GM19193 (cell line): Measurements from ENCODE around the gene ABHD4.

Source experiments
- POLR2A ChIP-seq: IDR thresholded peaks from 4 replicates; pipeline ENCODE4 v1.6.1; 2011; ENCODE audit not compliant: insufficient read depth, insufficient read length; ENCODE audit errors: extremely low read depth

The ABHD4 gene

DNA sequence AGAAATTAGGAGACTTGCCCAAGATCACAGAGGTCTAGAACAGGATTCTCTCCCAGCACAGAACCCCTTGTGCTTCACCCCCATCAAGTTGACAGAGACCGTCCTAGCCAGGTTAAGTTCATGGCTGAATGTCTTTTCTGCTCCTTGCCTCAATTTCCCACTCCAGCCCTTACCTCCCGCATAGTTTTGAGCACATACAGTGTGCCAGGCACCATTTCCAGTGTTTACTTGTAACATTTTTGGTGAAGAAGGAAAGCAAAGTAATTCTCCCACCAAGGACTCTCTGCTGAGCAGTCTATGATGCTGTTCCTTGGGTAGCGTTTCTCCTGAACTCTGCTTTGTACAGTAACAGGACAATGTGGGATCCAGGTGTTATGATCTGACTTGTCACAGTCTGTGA, 1.2 kb downstream of the ABHD4 start:
- TF ChIP-seq POLR2A = no peak

DNA sequence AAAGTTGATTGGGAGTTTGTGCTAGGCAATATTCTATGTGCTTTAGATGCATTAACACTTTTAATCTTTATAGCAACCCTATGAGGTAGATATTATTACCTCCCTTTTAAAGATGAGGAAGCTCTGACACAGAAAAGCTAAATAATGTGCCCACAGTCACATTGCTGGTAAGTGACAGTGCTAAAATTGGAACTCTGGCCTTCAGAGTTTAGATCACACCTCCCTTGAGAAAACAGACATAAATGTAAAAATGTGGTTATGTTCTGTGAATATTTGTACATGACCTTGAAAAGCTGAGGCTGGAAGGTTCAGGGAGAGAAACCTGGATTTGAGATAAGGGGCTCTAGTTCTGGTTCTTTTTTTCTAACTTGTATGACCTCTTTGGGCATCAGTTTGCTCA, 1.9 kb downstream of the ABHD4 start:
- TF ChIP-seq POLR2A = no peak

DNA sequence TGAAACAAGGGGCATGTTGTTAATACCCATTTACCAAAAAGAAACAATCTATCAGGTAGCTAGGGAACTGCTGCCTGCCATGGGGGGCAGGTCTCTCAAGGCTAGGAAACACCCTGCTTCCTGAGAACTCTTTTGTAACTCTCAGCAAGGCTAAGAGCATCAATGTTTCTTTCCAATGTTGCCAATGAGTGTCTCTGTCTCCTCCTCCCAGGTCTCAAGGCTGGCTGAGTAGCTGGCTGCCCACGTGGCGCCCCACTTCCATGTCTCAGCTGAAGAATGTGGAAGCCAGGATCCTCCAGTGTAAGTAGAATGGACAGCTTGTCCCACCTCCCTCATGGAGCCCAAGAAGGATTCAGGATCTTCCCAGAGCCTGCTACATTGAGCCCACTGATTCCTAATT, 3.4 kb downstream of the ABHD4 start:
- no peak for TF ChIP-seq POLR2A

DNA sequence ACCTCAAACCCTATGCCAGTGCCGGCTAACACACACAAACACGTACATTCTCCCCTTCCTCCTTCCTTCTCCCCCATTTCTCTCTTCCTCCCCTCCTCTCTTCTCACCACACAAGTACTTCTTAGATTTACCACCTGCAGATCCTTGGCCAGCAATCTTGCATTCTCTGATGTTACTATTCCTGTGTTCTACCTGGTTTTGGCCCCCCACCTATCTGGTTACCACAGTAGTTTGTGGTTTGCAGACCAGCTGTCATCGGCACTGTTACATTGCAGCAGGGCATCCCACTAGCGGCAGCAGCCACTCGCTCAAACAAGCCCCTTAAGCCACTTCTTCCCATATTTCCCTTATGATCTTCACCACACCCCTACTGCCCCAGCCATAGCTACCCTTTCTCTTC, 3.9 kb downstream of the ABHD4 start:
- TF ChIP-seq POLR2A = no peak

DNA sequence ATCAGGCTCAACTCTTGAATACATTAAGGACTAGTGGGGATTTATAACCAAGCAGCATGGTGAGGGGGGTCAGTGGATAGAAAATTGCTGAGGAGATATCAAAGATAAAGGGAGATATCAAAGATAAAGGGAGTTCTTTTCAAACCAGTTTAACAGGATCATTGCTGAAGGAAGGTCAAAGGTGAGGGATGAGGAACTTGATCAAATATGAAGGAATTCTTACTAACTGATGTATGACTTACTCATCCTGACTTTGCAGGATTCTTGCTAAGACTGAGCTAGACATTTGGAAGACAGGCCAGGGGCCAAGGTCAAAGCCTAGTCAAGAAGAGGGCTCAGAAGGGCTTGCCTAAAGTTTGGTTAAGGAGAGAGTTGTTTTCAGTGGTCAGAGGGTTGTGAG, 4.8 kb downstream of the ABHD4 start:
- TF ChIP-seq POLR2A = no peak

DNA sequence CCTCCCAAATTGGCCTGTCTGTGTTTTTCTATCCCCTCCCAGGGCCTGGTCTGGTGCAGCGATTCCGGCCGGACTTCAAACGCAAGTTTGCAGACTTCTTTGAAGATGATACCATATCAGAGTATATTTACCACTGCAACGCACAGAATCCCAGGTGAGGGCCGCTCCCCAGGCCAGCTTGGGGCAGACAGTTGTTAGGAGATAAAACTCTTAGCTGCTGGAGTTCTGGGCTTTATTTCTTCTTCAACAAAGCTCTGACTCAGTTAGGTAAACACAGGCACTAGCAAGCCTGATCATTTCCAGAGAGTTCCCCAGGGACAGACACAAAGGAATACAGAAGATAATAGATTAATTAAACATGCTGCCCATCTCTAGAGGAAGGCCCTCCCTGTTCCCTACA, 8.3 kb downstream of the ABHD4 start:
- TF ChIP-seq POLR2A = no peak

DNA sequence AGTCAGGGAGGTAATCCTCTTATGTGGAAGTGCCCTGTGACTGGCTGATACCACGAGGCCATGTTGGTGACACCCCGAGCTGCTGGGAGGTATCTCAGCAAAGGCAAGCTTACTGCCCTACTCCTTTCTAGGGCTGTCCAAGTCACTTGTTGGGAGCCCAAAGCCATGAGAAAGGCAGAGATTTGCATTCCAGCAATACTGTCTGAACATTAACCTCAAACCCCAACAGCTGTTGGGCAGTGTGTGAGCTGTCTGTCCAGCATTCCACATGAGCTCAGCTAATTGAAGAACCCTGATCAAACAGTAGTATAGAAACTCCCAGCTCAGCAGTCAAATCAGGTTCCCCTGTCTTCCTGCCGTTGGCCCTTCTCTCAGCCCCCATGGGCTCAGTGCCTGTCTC, 9.2 kb downstream of the ABHD4 start:
- TF ChIP-seq POLR2A = no peak

DNA sequence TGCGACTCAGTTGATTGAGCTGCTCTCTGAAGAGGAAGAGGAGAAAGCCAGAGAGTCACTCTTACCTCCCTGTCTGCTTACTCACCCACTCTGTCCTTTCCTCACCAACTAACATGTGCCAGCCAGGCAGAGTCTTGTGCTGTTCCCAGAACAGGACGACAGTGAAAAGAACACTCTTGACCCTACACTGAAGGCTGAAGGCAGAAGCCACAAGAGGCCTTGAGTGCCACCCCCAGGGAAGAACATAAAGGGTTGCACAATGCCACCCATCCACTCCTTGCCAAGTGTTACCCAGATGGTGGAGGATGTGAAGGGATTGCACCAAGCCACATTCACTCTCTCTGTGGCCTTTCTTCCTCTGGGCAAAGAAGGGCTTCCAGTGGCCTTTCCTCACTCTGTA, 12.8 kb downstream of the ABHD4 start:
- no peak for TF ChIP-seq POLR2A

DNA sequence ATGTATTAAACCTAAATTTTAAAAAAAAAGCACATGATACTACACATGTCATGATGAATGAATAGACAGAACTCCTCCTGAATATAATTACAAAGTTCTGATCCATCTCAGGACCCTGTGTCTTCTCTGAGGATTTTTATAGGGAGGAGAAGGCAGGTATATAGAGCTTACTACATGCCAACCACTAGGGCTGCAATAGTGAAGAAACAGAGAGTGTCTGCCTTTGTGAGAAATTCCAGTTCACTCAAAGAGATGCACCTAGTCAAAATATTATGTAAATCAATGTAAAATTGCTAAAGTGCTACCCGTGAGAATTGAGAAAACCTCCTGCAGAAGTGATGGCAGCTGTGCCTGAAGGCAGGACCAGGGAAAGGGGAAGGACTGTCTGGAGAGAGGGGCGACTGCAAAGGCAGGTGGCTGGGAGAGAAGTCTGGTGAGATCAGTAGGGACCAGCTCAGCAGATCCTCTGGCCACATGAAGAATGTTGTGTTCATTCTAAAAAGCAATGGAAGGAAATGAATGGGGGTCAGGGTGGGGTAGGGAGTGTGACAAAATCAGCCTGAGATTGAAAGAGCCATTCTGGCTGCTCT, 15.1 kb downstream of the ABHD4 start:
- no peak for TF ChIP-seq POLR2A

DNA sequence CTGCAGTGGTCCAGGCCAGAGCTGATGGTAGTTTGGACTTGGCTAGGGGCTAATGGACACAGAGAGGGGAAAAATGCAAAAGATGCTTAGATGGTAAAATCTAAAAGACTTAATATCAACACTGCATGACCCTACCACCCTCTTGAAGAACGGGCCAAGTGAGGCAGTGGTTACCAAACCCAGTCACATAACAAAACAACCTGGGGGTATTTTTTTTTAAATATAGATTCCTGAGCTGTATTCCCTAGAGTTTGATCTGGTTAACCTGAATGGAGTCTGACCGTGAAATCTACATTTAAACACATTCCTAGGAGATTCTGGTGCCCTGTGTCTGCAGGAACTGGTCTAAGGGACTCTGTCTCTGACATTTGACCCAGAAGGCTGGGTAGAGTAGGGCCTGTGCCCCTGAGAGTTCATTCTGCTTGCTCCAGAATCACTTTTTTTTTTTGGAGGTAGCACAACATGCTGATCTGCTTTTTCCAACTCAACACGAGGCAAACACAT, 15.7 kb downstream of the ABHD4 start:
- TF ChIP-seq POLR2A = no peak

DNA sequence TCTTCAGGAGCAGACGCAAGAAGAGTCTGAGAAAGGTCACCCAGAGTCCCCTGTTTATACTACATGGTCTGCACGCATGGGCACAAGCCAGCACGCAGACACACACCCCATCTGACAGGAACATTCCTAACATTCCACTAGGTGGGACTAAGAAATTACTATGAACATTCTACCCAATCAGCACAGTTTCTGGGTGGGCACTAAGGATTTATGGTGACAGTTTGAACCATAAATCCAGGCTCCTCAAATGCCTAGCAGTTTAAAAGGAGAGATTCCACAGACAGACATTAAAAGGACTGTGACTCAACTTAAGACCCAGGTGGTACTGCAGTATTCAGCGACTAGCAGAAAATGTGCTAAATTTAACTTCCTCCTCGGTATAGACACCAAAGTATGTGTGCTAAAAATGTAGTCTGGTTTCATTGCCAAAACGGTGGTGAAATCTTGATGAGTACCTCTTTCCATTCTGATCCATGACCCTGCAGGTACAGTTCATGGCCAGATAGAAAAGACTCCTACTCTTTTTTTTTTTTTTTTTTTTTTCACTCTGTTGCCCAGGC, 16.2 kb downstream of the ABHD4 start:
- no peak for TF ChIP-seq POLR2A

DNA sequence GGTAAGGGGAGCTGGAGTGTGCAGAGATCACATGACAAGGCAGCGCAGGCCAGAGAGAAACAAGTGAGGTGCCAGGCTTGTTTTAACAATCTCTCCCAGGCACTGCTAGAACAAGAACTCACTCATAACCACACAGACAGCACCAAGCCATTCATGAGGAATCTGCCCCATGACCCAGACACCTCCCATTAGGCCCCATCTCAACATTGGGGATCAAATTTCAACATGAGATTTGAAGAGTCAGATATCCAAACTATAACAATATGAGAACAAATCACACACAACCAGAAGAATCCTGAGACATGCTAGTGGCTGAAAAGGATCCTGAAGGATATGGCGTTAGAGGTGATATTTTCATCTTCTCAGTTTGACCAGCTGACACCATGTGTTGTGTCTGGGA, 24.2 kb downstream of the ABHD4 start:
- TF ChIP-seq POLR2A = no peak

DNA sequence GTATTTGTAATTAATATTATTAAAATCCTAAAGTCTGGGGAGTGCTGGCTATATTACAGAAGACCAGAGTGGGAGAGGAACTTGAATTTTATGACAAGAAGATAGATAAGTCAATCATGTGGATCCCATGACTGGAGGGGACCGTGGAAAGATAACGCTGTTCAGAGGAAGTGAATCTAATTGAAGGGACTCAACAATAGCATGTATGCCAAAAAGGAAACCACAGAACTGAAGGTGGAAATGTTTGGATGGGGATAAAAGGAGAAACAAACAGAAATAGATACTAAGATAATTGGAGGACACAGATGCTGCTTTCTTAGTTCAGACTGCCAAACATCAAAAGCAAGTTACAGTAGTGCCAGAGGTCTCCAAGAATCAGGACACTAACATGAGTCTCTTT, 24.9 kb downstream of the ABHD4 start:
- no peak for TF ChIP-seq POLR2A

DNA sequence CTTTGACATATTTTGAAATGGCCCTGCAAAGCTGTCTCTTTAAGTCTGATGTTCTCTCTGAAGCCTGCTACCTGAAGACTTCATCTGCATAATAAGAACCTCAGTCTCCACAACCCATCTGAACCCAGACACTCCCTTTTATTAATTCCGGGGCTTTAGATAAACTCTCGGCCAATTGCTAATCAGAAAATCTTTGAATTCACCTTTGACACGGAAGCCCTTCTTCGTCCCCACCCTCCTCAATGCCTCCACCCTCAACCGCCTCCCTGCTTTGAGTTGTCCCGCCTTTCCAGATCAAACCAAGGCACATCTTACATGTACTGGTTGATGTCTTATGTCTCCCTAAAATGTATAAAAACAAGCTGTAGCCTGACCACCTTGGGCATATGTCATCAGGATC, 28.5 kb downstream of the ABHD4 start:
- TF ChIP-seq POLR2A = no peak

DNA sequence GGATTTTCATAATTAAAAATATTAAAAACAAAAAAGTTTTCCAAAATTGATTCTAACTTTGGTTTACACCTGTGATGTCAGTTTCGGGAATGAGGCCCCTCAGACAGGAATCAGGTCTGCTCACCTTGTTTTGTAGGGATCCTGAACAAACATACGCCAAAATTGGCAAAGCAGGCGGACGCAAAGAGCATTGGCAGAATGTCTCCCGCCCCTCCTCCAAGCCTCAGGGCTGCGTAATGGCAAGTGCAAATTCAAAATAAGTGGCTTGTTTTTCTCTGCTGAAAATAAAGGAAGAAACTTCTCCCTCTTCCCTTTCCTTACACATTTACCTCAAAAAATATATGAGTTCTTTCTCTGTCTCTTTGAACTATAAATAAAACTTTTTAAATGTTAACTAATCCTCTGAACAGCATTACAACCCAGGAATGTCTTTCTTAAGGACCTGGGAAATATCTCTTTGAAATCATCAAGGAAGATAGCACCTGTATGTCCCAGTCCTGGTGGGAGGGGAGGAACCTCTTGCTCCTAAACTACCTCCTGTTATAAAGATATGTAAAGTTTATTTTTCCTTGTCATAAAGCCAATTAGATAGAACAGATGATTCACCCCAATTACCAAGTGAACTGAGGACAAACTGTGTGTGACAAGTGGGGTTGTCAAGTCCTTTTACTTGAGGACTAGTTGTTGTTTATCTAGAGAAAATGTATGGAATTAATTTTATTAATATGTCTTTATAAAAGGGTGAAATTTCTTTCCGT, 29.6 kb downstream of the ABHD4 start:
- TF ChIP-seq POLR2A = no peak

DNA sequence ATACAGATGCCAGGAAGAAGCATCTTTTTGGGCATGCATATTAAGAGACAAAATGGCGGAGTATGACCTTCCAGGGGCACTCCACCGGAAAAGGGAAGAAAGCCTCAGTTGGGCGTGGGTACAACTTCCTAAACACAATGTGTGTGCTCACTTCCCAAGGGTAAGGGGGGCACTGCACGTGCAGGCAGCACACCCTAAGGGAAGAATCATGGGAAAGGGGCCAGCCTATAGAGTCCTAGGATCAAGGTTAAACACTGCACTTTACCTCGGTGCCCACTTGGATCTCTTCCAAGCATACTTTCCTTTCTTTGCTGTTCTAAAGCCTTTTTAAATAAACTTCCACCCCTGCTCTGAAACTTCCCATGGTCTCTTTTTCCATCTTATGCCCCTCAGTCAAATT, 31.3 kb downstream of the ABHD4 start:
- no peak for TF ChIP-seq POLR2A
